ENCODE results near the gene ISCA2.

- no peak for TF ChIP-seq CTCF (conservative IDR thresholded peaks at IDR 0.05 in 1 of 2, IDR thresholded peaks at IDR 0.05 in 1 of 2; ENCODE audit: low read depth in 1 of 2, low read length in 2 of 2)
- TF ChIP-seq EZH2 (IDR thresholded peaks at IDR 0.05; ENCODE audit: low read length, missing control alignments), result no peak
These were observed 10.4 kb downstream of the ISCA2 start for GRCh38 chr14:74503938-74504335.
